ENCODE data around the gene BATF3. TPM values are rescaled to one million over a fixed set of nuclear protein-coding genes. Genes with fewer than 3 reads are reported as not detected.

BATF3 gene
- total and polyA plus RNA-seq, 2 donors (not counting 3 experiments of a cell fraction or from before 2014, with no cell fraction given): 0.69 to 1.9 TPM

DNA sequence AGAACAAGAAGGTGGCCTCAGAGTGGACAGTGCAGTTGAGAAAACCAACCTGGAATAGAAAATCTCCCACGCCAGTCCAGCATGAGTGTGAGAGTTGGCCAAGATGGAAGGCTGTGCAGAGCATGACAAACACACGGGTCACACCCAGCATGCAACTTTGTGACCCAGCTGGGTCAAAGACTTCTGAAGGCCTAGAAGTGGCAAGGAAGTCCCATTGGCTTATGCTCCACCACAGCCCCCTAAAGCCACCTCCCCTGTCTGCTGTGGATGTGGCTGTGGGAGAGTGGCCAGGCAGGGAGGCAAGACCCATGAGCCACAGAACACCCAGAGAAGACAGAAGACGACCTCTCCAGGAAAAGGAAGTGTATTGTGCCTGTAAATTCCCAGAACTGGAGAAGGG is 13.6 kb downstream of the BATF3 start:
- intact Hi-C loops (cut with micrococcal nuclease) (no loop called here), dilution Hi-C loops (cut with MboI; ENCODE audit: extremely low pct_ligation_motif_present, low sequenced_read_pairs) (no loop called here)
- Histone ChIP-seq H3K27ac (ENCODE audit: insufficient read depth, low read depth, low read length) (no peak overlapping the region), H3K36me3 (ENCODE audit: control insufficient read depth in 2 of 2, extremely low read depth in 1 of 2, insufficient read depth in 2 of 2, low read length in 2 of 2) (no peaks in the 10 kb centered on the region), H3K9me3 (replicated peaks; ENCODE audit: control insufficient read depth, insufficient read depth, low read length) (no peaks in the 10 kb centered on the region), H3K79me2 (ENCODE audit: control insufficient read depth, insufficient read depth, low read length) (no peaks in the 10 kb centered on the region), H3K27me3 (ENCODE audit: control insufficient read depth in 2 of 2, insufficient read depth in 2 of 2, low read length in 2 of 2) (peaks cover 11 to 34% of the 10 kb centered on the region in 2 experiments), H3K9ac (replicated peaks; ENCODE audit: extremely low read depth, insufficient read depth, low read length) (no peak overlapping the region), H2AFZ (ENCODE audit: low read depth, low read length) (no peak overlapping the region), H3K4me1 (ENCODE audit: control insufficient read depth, extremely low read depth, insufficient read depth, low read length) (no peaks in the 10 kb centered on the region), H3K4me2 (ENCODE audit: insufficient read depth, low read length) (no peak overlapping the region), H3K9me1 (replicated peaks; ENCODE audit: control insufficient read depth, extremely low read depth, insufficient read depth, low read length) (no peaks in the 10 kb centered on the region), H3K4me3 (replicated peaks in 1 of 3; ENCODE audit: insufficient read depth in 1 of 3, low read depth in 1 of 3, low read length in 3 of 3) (no peak overlapping the region), H4K20me1 (replicated peaks; ENCODE audit: control insufficient read depth, extremely low read depth, insufficient read depth, low read length) (no peaks in the 10 kb centered on the region)
- no TSS peak for BruUV-seq (replicated peaks)
- no peak for DNase-seq (ENCODE audit: low read depth, low spot score)
- CTCF ChIA-PET: interaction anchor here (1.8 kb wide), 1 partner anchor 21 kb away, joined by 4 read pairs; no protein-coding TSS in a partner anchor
- POLR2A ChIA-PET: no interaction called here
- FAIRE-seq: no peak
- TF ChIP-seq JUN (IDR thresholded peaks at IDR 0.05; ENCODE audit: borderline replicate concordance, insufficient read depth, insufficient read length, low read depth) (no peak), MYC (IDR thresholded peaks at IDR 0.05; ENCODE audit: low read depth, low read length) (no peak), EZH2 (IDR thresholded peaks at IDR 0.05; ENCODE audit: borderline replicate concordance, low read depth, low read length, severe bottlenecking) (no peak), GATA2 (IDR thresholded peaks at IDR 0.05; ENCODE audit: insufficient read depth, insufficient read length, low read depth, low read length) (no peak), FOS (IDR thresholded peaks at IDR 0.05; ENCODE audit: borderline replicate concordance, insufficient read depth, low read length) (no peak)

DNA sequence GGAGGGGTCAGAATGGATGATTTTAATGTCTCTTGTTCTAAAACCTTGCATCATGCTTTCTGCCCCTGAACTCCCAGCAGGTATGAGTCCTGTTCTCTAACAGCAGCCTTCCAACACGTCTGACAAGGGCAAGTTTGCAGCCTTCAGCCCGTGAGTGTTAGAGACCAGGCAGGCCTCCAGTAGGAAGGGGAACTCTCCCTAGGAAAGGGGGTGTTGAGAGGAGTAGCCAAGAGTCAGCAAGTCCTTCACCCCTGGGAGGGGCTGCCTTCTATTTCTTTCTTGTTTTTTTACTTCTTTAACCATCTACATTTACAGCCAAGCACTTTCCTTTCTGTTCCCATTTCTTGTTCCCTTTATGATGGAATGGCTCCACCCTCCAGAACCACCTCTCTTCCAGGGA is 14.2 kb downstream of the BATF3 start:
- intact Hi-C loops (cut with micrococcal nuclease): no loop called here
- no peak overlapping the region for H3K4me3 ChIP-seq (replicated peaks in 1 of 3; ENCODE audit: insufficient read depth in 1 of 3, low read depth in 1 of 3, low read length in 3 of 3)
- no peaks in the 10 kb centered on the region for H3K4me1 ChIP-seq (ENCODE audit: control insufficient read depth, extremely low read depth, insufficient read depth, low read length)
- TF ChIP-seq, protein P1, sequence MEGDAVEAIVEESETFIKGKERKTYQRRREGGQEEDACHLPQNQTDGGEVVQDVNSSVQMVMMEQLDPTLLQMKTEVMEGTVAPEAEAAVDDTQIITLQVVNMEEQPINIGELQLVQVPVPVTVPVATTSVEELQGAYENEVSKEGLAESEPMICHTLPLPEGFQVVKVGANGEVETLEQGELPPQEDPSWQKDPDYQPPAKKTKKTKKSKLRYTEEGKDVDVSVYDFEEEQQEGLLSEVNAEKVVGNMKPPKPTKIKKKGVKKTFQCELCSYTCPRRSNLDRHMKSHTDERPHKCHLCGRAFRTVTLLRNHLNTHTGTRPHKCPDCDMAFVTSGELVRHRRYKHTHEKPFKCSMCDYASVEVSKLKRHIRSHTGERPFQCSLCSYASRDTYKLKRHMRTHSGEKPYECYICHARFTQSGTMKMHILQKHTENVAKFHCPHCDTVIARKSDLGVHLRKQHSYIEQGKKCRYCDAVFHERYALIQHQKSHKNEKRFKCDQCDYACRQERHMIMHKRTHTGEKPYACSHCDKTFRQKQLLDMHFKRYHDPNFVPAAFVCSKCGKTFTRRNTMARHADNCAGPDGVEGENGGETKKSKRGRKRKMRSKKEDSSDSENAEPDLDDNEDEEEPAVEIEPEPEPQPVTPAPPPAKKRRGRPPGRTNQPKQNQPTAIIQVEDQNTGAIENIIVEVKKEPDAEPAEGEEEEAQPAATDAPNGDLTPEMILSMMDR (IDR thresholded peaks at IDR 0.05; ENCODE audit: extremely low read depth in 1 of 2, insufficient read depth in 1 of 2, low read depth in 1 of 2, low read length in 2 of 2): no peak
- TF ChIP-seq EZH2 (IDR thresholded peaks at IDR 0.05; ENCODE audit: borderline replicate concordance, low read depth, low read length, severe bottlenecking) (no peak), POLR2A (IDR thresholded peaks at IDR 0.05; ENCODE audit: low read depth, low read length) (no peak), GATA2 (IDR thresholded peaks at IDR 0.05; ENCODE audit: insufficient read depth, insufficient read length, low read depth, low read length) (no peak), POLR2AphosphoS5 (IDR thresholded peaks at IDR 0.05; ENCODE audit: insufficient read depth, low read depth, low read length) (no peak), MYC (IDR thresholded peaks at IDR 0.05; ENCODE audit: low read depth, low read length) (no peak), JUN (IDR thresholded peaks at IDR 0.05; ENCODE audit: borderline replicate concordance, insufficient read depth, insufficient read length, low read depth) (no peak), FOS (IDR thresholded peaks at IDR 0.05; ENCODE audit: borderline replicate concordance, insufficient read depth, low read length) (no peak)
- TF ChIP-seq, protein P2, sequence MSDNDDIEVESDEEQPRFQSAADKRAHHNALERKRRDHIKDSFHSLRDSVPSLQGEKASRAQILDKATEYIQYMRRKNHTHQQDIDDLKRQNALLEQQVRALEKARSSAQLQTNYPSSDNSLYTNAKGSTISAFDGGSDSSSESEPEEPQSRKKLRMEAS (IDR thresholded peaks at IDR 0.05; ENCODE audit: insufficient read depth, insufficient read length): no peak
- H4K20me1 ChIP-seq (replicated peaks; ENCODE audit: control insufficient read depth, extremely low read depth, insufficient read depth, low read length): no peaks in the 10 kb centered on the region
- H3K27ac ChIP-seq (ENCODE audit: insufficient read depth, low read depth, low read length): no peak overlapping the region
- H3K27me3 ChIP-seq (ENCODE audit: control insufficient read depth in 2 of 2, insufficient read depth in 2 of 2, low read length in 2 of 2): peaks cover 15 to 30% of the 10 kb centered on the region in 2 experiments
- FAIRE-seq (no peak), DNase-seq (ENCODE audit: low read depth, low spot score) (no peak)
- H3K9me1 ChIP-seq (replicated peaks; ENCODE audit: control insufficient read depth, extremely low read depth, insufficient read depth, low read length): no peaks in the 10 kb centered on the region
- H3K9ac ChIP-seq (replicated peaks; ENCODE audit: extremely low read depth, insufficient read depth, low read length): no peak overlapping the region
- dilution Hi-C loops (cut with MboI; ENCODE audit: extremely low pct_ligation_motif_present, low sequenced_read_pairs): no loop called here
- ChIA-PET POLR2A (no interaction called here), CTCF (interaction anchor here (1.8 kb wide), 1 partner anchor 21 kb away, joined by 4 read pairs; no protein-coding TSS in a partner anchor)
- no peak overlapping the region for H3K4me2 ChIP-seq (ENCODE audit: insufficient read depth, low read length)
- no peaks in the 10 kb centered on the region for H3K9me3 ChIP-seq (replicated peaks; ENCODE audit: control insufficient read depth, insufficient read depth, low read length)
- H3K36me3 ChIP-seq (ENCODE audit: control insufficient read depth in 2 of 2, extremely low read depth in 1 of 2, insufficient read depth in 2 of 2, low read length in 2 of 2): no peaks in the 10 kb centered on the region
- no TSS peak for BruUV-seq (replicated peaks)
- no peaks in the 10 kb centered on the region for H3K79me2 ChIP-seq (ENCODE audit: control insufficient read depth, insufficient read depth, low read length)
- no peak overlapping the region for H2AFZ ChIP-seq (ENCODE audit: low read depth, low read length)

Data from endothelial cell of umbilical vein (primary cell).